SIG-M5 treated with dmso at 0.1 percent for 504 hours (cell line): ENCODE measurements around the gene MEIOC.

Experiments
- DNase-seq: peaks from one replicate; lab custom pipeline; 2025; ENCODE audit not compliant: unreplicated experiment; lab: John Stamatoyannopoulos, UW

The MEIOC gene

GRCh38 chr17:44707755-44708400, 51.6 kb downstream of the MEIOC start:
- DNase-seq, result no peak

- peak; percentile 89 for DNase-seq
Observed at GRCh38 chr17:44708401-44709263, 52.4 kb downstream of the MEIOC start, which contains the start of gene DBF4B. Gene DBF4B, plus strand, starts transcription at chr17:44708665. Its CDS starts 156 bp downstream, at chr17:44708821.

GRCh38 chr17:44719444-44719843, 63.2 kb downstream of the MEIOC start:
- no peak for DNase-seq

GRCh38 chr17:44722254-44722653, 66.0 kb downstream of the MEIOC start:
- DNase-seq, result no peak
